ENCODE data around the gene EFCAB9.

The EFCAB9 gene

DNA sequence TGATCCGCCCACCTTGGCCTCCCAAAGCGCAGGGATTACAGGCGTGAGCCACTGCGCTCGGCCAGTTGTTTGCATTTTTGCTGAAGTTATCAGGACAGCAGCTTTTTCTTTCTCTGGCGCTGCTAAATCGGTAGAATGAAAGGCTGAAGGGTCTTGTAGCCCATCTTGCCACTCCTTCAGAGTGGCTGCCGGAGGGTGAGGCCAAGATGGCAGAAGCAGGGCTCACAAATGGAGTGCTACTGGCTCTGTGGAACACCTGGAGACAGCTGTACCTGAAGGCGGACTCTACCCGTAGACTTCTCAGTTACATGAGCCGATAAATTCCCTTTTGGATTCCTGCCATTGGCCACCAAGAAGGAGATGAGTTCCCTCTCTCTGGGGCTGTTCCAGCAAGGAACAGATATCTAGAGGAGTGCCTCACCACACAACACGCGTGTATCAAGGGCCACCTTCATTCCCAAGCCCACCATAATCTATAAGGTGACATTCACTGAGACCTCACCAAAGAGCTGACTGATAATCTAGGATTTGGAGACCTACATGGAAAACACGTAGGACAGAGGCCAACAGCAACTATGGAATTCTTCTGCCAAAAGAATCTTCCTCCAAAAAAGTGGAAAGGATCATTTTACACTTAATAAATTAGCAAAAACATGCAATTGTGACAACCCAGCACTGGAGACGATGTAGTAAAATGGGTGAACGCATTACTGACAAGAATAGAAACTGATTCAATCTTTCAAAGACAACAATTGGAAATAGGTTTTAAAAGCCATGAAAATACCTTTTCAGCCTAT is 27.7 kb upstream of the EFCAB9 start:
- DNase-seq (ENCODE audit: low read depth): no peak

DNA sequence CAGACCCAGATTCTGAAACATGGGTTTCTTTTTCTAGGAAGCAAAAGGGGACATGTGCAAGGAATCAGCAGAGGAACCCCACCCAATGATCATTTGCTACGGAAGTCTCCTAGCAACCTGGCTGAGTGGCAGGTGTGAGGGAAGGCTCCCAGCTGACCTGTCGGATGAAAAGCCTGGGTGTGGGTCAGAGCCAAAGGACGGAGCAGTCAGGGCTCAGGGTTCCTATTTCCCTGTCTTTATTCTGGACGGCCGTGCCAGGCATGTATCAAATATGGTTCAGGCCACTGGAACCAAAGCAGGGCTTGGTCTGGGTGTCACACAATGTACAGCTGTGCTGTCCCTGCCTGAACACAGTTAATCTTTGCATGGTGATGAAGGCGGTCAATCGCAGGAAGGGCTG is 26.1 kb upstream of the EFCAB9 start:
- TF ChIP-seq, protein P1, sequence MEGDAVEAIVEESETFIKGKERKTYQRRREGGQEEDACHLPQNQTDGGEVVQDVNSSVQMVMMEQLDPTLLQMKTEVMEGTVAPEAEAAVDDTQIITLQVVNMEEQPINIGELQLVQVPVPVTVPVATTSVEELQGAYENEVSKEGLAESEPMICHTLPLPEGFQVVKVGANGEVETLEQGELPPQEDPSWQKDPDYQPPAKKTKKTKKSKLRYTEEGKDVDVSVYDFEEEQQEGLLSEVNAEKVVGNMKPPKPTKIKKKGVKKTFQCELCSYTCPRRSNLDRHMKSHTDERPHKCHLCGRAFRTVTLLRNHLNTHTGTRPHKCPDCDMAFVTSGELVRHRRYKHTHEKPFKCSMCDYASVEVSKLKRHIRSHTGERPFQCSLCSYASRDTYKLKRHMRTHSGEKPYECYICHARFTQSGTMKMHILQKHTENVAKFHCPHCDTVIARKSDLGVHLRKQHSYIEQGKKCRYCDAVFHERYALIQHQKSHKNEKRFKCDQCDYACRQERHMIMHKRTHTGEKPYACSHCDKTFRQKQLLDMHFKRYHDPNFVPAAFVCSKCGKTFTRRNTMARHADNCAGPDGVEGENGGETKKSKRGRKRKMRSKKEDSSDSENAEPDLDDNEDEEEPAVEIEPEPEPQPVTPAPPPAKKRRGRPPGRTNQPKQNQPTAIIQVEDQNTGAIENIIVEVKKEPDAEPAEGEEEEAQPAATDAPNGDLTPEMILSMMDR (IDR thresholded peaks at IDR 0.05; ENCODE audit: low read length, missing control alignments): no peak
- no peak overlapping the region for H3K4me3 ChIP-seq (replicated peaks; ENCODE audit: low read depth, low read length)
- no peak for DNase-seq (ENCODE audit: low read depth)

More for the DNA sequence above, 27.7 kb upstream of the EFCAB9 start:
- TF ChIP-seq, protein P1 (IDR thresholded peaks at IDR 0.05; ENCODE audit: low read length, missing control alignments): no peak
- H3K4me3 ChIP-seq (replicated peaks; ENCODE audit: low read depth, low read length): no peak overlapping the region

DNA sequence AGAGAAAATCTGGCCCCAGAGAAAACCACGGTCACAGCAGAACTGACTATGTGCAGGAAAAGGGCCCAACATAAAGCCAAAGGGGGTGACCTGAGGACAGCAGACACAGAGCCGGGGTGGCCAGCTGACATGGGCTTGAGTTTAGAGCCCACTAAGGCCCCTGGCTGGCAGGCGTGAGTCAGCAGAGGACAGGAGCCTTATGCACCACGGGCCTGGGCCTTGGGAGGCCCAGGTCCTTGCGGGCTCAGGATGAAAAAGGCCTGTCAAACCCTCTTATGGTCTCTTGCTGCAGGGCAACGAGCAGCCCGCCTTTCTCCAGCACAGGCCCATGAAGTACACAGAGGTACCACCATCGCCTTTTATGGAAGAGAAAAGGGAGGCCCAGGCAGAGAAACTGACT is 25.7 kb upstream of the EFCAB9 start:
- no peak for DNase-seq (ENCODE audit: low read depth)
- TF ChIP-seq, protein P1 (IDR thresholded peaks at IDR 0.05; ENCODE audit: low read length, missing control alignments): no peak
- no peak overlapping the region for H3K4me3 ChIP-seq (replicated peaks; ENCODE audit: low read depth, low read length)

DNA sequence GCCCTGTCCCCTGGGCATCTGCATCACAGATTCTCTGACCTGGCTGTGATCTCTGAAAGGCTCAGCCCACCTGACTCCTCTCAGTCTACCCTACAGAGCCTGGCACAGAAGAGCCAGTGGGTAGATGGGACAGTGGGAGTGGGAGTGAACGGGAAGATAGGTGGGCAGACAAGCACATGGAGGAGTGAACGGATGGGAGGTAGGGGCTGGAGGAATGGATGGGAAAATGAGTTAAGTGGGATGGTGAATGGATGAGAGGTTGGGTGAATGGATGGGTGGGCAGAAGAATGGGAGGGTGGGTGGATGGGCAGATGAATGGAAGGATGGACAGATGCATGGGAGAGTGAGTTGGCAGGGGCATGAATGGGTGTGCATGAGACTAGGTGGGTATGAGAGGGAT is 24.8 kb upstream of the EFCAB9 start:
- H3K4me3 ChIP-seq (replicated peaks; ENCODE audit: low read depth, low read length): no peak overlapping the region
- DNase-seq (ENCODE audit: low read depth): no peak

DNA sequence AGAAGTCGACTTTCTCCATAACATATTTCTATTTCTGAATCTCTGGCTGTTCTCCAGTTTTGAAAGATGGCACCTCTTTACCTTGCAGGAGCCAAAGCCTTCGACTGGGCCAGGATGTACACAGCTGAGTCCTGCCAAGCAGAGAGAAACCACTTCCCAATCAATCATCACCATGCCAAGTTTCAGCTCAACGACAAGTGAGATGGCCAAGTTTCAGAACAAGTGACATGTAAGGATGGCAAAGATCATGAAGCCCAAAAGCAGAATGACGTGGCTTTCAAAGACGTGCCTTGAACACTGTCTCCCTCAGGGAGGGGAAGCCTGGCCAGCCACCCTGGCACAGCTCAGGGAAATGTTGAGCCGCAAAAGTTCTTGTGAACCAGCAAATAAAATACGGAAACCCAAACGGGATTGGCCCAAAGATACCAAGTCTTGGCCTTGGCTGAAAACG is 23.7 kb upstream of the EFCAB9 start:
- no peak for DNase-seq (ENCODE audit: low read depth)
- TF ChIP-seq, protein P1 (IDR thresholded peaks at IDR 0.05; ENCODE audit: low read length, missing control alignments): no peak
- H3K4me3 ChIP-seq (replicated peaks; ENCODE audit: low read depth, low read length): no peak overlapping the region

More for the DNA sequence above, 24.8 kb upstream of the EFCAB9 start:
- TF ChIP-seq, protein P1 (IDR thresholded peaks at IDR 0.05; ENCODE audit: low read length, missing control alignments): no peak

DNA sequence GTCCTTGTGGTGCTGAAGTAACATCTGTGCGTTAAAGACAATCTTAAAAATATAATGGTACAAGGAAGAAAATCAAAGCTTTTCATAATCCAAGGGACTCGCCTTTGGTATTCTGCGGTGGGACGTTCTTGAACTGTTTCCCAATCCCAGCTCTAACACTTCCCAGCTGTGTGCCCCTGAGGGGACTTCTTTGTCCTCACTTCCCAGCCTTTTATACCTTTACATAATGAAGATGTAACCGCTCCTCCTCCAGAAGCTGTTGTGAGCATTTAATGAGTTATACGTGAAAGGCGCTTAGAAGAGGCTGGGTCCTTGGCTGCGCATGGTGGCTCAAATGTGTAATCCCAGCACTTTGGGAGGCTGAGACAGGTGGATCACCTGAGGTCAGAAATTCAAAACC is 22.9 kb upstream of the EFCAB9 start:
- TF ChIP-seq, protein P1 (IDR thresholded peaks at IDR 0.05; ENCODE audit: low read length, missing control alignments): no peak
- H3K4me3 ChIP-seq (replicated peaks; ENCODE audit: low read depth, low read length): no peak overlapping the region
- DNase-seq (ENCODE audit: low read depth): no peak

Data from fibroblast of pulmonary artery (primary cell).